Stimulated activated CD4-positive, alpha-beta T cell treated with anti-CD3 and anti-CD28 coated beads, Interleukin-4, amount 100 ng/mL, for 24 hours (primary cell): ENCODE measurements around the gene TAF11L8.
"Not testable (repeated sequence)": the region's sequence is repeated elsewhere in the genome, so short reads cannot be mapped to it uniquely, and the experiment has no call there.

ENCODE experiments used
- DNase-seq: peaks from one replicate; pipeline ENCODE4 v3.0.0-alpha.2; 2020

Gene TAF11L8

GRCh38 chr5:17590860-17591259 is at the start of gene TAF11L8:
TSS of gene TAF11L8 (minus strand) at chr5:17590960.
- DNase-seq: not testable (repeated sequence)

GRCh38 chr5:17634160-17634559 is 43.4 kb upstream of the TAF11L8 start, which contains the start of gene TAF11L14:
TSS of gene TAF11L14 (plus strand) at chr5:17634460.
- DNase-seq: no peak

- DNase-seq: not testable (repeated sequence)
These were observed 41.0 kb upstream of the TAF11L8 start, which contains the start of gene TAF11L13 for GRCh38 chr5:17631788-17632187. TSS of gene TAF11L13 (plus strand) at chr5:17632088.

- DNase-seq: no peak
These were observed 34.9 kb upstream of the TAF11L8 start for GRCh38 chr5:17625686-17626085.

GRCh38 chr5:17620627-17621026 is 29.9 kb upstream of the TAF11L8 start:
- no peak for DNase-seq

GRCh38 chr5:17619354-17619753 is 28.6 kb upstream of the TAF11L8 start:
- no peak for DNase-seq

GRCh38 chr5:17614872-17615605 is 24.3 kb upstream of the TAF11L8 start:
- DNase-seq: no peak

- DNase-seq: not testable (repeated sequence)
These were observed 19.3 kb upstream of the TAF11L8 start, which contains the start of gene TAF11L12 for GRCh38 chr5:17610092-17610491. TSS of gene TAF11L12 (plus strand) at chr5:17610392.

- not testable (repeated sequence) for DNase-seq
These were observed 16.7 kb upstream of the TAF11L8 start for GRCh38 chr5:17607461-17607860.

- DNase-seq: no peak
These were observed 14.2 kb upstream of the TAF11L8 start for GRCh38 chr5:17604951-17605350.

- not testable (repeated sequence) for DNase-seq
These were observed 13.1 kb upstream of the TAF11L8 start, which contains the start of gene TAF11L11 for GRCh38 chr5:17603880-17604279. TSS of gene TAF11L11 (plus strand) at chr5:17604183.

GRCh38 chr5:17597728-17598127 is 7.0 kb upstream of the TAF11L8 start, which contains the start of gene TAF11L10:
TSS of gene TAF11L10 (minus strand) at chr5:17597828.
- DNase-seq: not testable (repeated sequence)

- not testable (repeated sequence) for DNase-seq
These were observed 3.5 kb upstream of the TAF11L8 start, which contains the start of gene TAF11L9 for GRCh38 chr5:17594255-17594654. TSS of gene TAF11L9 (minus strand) at chr5:17594394.

GRCh38 chr5:17585658-17586057 is 5.1 kb downstream of the TAF11L8 start, which contains the start of gene TAF11L7:
TSS of gene TAF11L7 (minus strand) at chr5:17585758.
- DNase-seq: not testable (repeated sequence)
